Prostate gland (tissue), 2 donors: ENCODE results near the gene PPM1L.

Experiments
- POLR2AphosphoS5 ChIP-seq: sonication (generic); formaldehyde crosslinking; IDR thresholded peaks from one replicate; pipeline ENCODE4 v1.6.1; 2017; ENCODE audit warnings: antibody characterized with exemption
- TF ChIP-seq, protein P1 (sequence below), 4 experiments: fragments of 200-600 bp in 2 of 4; fragments of 450-650 bp in 2 of 4; sonication (generic) in 2 of 4; IDR thresholded peaks; 1 replicate in 3 of 4; 2 replicates in 1 of 4; pipeline ENCODE4 v1.5.1; 2016 to 2019; ENCODE audit warnings: antibody characterized with exemption in 4 of 4, mild to moderate bottlenecking in 2 of 4, moderate library complexity in 2 of 4

DNA sequence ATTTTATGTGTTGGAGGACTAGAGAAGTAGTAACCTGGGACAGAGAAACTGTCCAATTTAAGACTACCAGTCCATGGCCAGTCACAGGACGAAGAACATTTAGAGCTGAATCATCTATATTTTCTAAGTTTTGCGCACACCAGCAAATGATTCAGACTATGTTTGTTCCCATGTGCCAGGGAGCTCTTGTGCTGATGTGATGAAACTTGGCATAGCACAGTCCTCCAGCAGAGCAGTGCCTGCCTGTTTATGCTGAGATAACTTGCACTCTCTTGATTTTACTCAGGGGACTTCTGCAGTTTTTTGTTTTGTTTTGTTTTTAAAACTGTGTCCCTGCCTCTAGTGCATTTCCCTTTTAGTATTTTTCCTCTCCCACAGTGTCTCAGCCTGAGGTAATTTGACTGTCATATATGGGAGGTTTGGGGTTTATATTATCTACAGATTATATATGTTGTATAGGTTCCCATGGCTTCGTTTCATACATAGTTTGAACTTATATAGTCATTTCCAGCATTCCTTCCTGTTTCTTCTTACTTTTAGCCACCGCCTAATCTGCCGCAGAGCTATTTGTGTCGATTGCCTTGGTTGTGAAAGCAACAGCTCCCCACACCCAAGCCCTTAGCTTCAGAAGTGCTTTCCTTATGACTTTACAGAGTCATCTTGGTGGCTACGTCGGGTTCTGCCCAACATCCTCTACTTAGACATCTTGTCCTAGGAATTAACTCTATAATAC, 45.5 kb downstream of the PPM1L start:
- TF ChIP-seq, protein P1, sequence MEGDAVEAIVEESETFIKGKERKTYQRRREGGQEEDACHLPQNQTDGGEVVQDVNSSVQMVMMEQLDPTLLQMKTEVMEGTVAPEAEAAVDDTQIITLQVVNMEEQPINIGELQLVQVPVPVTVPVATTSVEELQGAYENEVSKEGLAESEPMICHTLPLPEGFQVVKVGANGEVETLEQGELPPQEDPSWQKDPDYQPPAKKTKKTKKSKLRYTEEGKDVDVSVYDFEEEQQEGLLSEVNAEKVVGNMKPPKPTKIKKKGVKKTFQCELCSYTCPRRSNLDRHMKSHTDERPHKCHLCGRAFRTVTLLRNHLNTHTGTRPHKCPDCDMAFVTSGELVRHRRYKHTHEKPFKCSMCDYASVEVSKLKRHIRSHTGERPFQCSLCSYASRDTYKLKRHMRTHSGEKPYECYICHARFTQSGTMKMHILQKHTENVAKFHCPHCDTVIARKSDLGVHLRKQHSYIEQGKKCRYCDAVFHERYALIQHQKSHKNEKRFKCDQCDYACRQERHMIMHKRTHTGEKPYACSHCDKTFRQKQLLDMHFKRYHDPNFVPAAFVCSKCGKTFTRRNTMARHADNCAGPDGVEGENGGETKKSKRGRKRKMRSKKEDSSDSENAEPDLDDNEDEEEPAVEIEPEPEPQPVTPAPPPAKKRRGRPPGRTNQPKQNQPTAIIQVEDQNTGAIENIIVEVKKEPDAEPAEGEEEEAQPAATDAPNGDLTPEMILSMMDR (IDR thresholded peaks at IDR 0.05): no peak
- no peak for TF ChIP-seq POLR2AphosphoS5
